ENCODE measurements around the gene NXT1. TPM values are rescaled to one million over a fixed set of nuclear protein-coding genes. Genes with fewer than 3 reads are reported as not detected.

The NXT1 gene
- total RNA-seq, 2 donors from 2014 or later = 32.5 to 57.6 TPM

DNA sequence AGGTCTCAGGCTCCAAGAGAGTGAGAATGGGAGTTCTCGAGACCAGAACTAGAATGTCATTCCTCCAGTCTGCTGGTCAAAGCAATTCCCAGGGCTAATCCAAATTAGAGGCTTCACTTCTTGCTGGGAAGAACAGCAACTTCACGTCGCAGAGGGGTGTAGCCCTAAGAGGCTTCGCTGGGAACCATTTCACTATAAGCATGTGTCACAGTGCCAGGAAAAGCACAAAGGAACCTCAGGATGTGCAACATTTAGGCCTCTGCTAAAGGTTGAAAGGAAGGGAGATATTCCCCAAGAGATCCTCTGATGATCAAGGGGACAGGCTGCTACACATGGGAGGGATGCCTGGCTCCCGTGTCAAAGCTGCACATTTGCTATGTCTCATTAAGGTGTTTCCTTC is 35.9 kb upstream of the NXT1 start:
- no peak overlapping the region for H3K4me3 Mint-ChIP-seq
- no peak for ATAC-seq

DNA sequence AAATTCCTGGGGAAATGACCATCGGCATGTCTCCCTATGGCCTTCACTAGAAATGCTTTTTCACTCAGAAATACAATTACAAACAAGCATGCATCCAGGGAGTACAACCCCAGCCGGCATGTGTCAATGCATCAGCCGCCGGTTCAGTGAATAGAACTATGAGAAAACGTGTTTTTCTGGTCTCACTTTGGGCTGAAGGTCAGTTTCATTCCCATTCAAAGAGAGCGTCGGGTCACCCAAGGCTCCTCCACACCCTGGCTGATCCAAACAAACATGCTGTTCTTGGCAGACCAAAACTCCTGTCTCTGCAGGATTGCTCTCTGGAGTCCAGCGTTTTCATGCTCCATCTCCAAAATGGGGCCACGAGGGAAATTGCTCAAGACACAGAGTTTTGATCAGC is 35.5 kb upstream of the NXT1 start:
- H3K9me3 Mint-ChIP-seq = no peaks in the 10 kb centered on the region
- no peak for DNase-seq (ENCODE audit: low spot score)
- H3K27me3 Mint-ChIP-seq = peaks cover 15 to 22% of the 10 kb centered on the region in 2 donors
- no peak overlapping the region for H3K4me3 Mint-ChIP-seq
- no peak for ATAC-seq
- H3K36me3 Mint-ChIP-seq = no peaks in the 10 kb centered on the region
- no peak overlapping the region for H3K27ac Mint-ChIP-seq
- H3K4me1 Mint-ChIP-seq (ENCODE audit: low read depth in 2 of 2) = no peaks in the 10 kb centered on the region

More for the DNA sequence above, 35.9 kb upstream of the NXT1 start:
- Mint-ChIP-seq H3K36me3 (no peaks in the 10 kb centered on the region), H3K4me1 (ENCODE audit: low read depth in 2 of 2) (no peaks in the 10 kb centered on the region), H3K9me3 (no peaks in the 10 kb centered on the region), H3K27me3 (peaks cover 15 to 22% of the 10 kb centered on the region in 2 donors), H3K27ac (no peak overlapping the region)
- no peak for DNase-seq (ENCODE audit: low spot score)

DNA sequence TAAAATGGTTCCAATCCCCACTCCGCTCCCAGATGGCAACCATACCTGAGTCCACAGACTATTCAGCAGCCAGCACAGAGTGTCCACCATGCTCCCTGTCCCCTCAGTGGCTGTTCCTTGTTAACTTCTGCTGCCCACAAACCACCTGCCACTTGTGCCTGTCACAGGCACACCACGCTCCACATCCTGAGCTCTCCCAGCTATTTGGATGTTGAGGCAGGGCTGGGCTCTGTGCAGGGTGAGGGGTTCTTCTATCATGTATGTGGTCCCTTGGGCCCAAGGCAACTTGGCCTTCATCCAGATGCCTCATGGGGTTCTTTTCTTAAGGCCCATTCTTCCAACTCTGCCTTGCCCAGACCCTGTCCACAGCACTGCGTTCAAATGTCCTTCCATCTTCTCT is 34.0 kb upstream of the NXT1 start:
- Mint-ChIP-seq H3K27me3 (peaks cover 17 to 21% of the 10 kb centered on the region in 2 donors), H3K36me3 (no peaks in the 10 kb centered on the region), H3K27ac (no peak overlapping the region), H3K4me3 (no peak overlapping the region), H3K4me1 (ENCODE audit: low read depth in 2 of 2) (no peaks in the 10 kb centered on the region), H3K9me3 (no peaks in the 10 kb centered on the region)
- ATAC-seq = peak in 1 of 2 donors; percentile 31
- DNase-seq (ENCODE audit: low spot score) = no peak

DNA sequence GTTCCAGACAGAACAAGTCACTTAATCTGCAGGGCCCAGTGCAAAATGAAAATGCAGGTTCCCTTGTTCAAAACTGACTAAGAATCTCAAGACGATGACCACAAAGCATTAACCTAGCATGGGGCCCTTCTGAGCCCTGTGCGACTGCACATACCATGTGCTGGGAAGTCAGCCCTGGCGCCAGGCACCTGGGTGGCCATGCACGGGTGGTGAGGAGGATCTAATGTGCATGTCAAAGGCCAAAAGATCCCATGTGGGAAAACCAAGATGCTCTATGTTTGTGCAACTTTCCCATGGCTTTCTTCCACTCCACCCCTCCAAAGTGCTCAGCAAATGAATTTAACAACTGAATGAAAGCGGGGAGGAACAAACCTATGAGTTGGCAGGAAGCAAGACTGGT is 33.5 kb upstream of the NXT1 start:
- DNase-seq (ENCODE audit: low spot score) (no peak), ATAC-seq (no peak)
- no peaks in the 10 kb centered on the region for H3K9me3 Mint-ChIP-seq
- H3K27ac Mint-ChIP-seq = no peak overlapping the region
- no peaks in the 10 kb centered on the region for H3K4me1 Mint-ChIP-seq (ENCODE audit: low read depth in 2 of 2)
- no peaks in the 10 kb centered on the region for H3K36me3 Mint-ChIP-seq
- no peak overlapping the region for H3K4me3 Mint-ChIP-seq
- H3K27me3 Mint-ChIP-seq = peaks cover 14 to 22% of the 10 kb centered on the region in 2 donors

DNA sequence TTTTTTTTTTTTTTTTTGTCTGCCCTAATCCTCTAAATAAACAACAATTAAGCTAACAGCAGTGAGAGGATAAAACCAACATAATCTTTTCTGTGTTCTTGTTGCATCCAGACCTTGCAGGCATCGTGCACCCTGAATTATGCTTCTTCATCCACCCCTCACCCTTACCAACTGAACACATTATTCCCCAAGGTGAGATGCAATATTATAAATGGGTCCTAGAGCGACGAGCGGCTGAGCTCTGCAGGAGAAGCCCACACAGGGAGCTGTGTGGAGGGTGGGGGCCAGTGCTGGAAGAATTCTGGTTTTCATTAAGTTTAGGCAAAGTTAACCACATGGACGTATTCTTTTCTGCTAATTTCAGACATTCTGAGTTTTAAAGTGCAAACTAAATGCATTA is 32.2 kb upstream of the NXT1 start:
- no peaks in the 10 kb centered on the region for H3K4me1 Mint-ChIP-seq (ENCODE audit: low read depth in 2 of 2)
- peaks cover 7 to 22% of the 10 kb centered on the region in 2 donors for H3K27me3 Mint-ChIP-seq
- no peak for ATAC-seq

DNA sequence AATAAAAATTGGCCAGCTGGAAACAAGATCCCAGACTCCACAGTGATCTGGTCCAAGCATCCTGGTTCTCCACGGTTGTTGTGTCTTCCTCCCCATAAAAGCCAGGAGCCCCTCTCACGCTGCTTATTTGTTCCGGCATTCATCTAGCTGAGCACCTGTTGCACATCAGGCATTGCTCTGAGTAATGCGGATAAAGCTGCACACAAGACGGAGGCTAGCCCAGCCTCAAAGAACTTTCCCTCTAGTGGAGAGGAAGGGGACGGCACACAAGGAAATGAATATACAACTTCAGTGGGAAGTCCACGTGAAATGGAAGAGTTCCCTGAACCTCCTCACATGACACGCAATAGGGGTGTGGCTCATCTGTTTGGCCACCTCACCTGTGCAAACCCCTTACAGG is 30.3 kb upstream of the NXT1 start:
- Mint-ChIP-seq H3K27me3 (peaks cover 14 to 25% of the 10 kb centered on the region in 2 donors), H3K4me3 (no peak overlapping the region), H3K9me3 (no peaks in the 10 kb centered on the region)

More for the DNA sequence above, 32.2 kb upstream of the NXT1 start:
- H3K27ac Mint-ChIP-seq = no peak overlapping the region
- H3K36me3 Mint-ChIP-seq = no peaks in the 10 kb centered on the region
- DNase-seq (ENCODE audit: low spot score) = no peak
- no peaks in the 10 kb centered on the region for H3K9me3 Mint-ChIP-seq
- no peak overlapping the region for H3K4me3 Mint-ChIP-seq

DNA sequence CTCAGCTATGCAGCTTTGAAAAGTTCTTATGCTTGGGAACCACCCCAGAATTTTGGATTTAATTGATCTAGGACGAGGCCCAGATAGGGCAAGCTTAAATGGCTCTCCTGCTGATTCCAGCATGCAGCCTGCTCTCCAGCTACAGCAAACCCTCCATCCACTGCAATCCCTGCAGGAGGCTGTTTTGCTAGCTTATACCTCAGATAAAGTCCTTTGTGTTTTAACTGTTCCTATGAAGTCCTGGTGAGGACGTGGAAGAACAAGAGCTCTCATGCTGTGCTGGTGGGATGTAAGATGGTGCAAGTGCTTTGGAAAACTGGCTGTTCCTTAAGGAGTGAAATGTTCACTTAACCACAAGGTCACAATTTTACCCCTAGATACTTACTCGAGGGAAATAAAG is 25.5 kb upstream of the NXT1 start:
- Mint-ChIP-seq H3K27me3 (peaks cover 10 to 14% of the 10 kb centered on the region in 2 donors), H3K4me3 (no peak overlapping the region), H3K9me3 (no peaks in the 10 kb centered on the region), H3K27ac (no peak overlapping the region), H3K36me3 (no peaks in the 10 kb centered on the region), H3K4me1 (ENCODE audit: low read depth in 2 of 2) (no peaks in the 10 kb centered on the region)
- ATAC-seq = no peak
- no peak for DNase-seq (ENCODE audit: low spot score)

More for the DNA sequence above, 30.3 kb upstream of the NXT1 start:
- DNase-seq (ENCODE audit: low spot score) = no peak
- Mint-ChIP-seq H3K4me1 (ENCODE audit: low read depth in 2 of 2) (no peaks in the 10 kb centered on the region), H3K36me3 (no peaks in the 10 kb centered on the region), H3K27ac (no peak overlapping the region)
- no peak for ATAC-seq

DNA sequence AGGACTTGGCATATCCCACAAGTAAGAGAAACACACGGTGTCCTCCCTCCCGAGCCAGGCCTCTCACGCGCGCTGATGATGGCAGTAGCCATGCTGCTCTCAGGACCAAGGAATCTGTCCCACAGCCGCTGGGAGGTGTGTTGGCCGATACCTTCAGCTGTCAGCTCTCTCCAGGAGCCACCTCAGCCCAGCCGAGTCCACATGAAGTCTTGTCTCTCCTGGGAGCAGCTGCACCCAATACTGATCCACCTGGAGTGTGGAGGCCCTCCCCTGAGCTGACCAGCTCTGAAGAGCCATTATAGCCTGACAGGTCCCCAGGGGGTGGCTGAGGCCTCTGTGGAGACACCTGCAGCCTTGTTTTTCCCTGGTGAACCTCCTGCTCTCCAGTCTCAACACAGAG is 23.8 kb upstream of the NXT1 start:
- no peaks in the 10 kb centered on the region for H3K9me3 Mint-ChIP-seq
- no peak overlapping the region for H3K4me3 Mint-ChIP-seq
- H3K27me3 Mint-ChIP-seq = peaks cover 5 to 7% of the 10 kb centered on the region in 2 donors
- ATAC-seq = peak; percentile 29 to 43
- no peak for DNase-seq (ENCODE audit: low spot score)
- H3K4me1 Mint-ChIP-seq (ENCODE audit: low read depth in 2 of 2) = no peaks in the 10 kb centered on the region
- H3K36me3 Mint-ChIP-seq = no peaks in the 10 kb centered on the region
- no peak overlapping the region for H3K27ac Mint-ChIP-seq

DNA sequence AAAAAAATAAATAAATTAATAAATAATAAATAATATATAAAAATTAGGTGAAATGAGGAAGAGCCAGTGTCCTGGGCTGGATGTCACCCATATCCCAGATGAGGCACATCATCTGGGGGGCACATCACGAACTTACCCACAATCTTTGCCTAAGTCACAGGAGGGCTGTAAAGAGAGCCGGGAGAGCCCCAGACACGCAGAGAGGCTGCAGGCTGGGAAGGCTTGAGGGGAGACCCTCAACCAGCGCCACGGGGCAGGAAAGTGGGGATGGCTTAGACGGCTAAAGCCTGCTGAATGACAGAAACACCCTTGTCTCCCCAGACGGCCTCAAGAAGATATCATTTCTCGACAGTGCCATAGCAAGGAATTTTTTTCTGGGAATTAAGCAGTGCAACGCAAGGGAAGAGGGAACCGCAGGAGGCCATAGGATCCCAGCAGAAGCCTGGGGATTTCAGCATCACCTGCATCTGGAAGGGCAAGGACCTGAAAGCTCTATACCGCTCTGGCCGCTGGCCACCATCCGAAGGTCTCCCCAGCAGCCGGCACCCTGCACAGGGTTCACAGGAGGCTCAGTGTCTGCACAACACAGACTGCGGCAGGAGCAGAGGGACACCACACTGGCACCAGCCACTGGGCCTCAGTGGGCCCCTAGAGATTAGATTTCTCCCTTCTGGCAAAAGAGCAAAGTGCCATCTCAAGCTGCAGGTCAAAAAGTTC is 22.8 kb upstream of the NXT1 start:
- Mint-ChIP-seq H3K4me3 (no peak overlapping the region), H3K9me3 (no peaks in the 10 kb centered on the region), H3K4me1 (ENCODE audit: low read depth in 2 of 2) (no peaks in the 10 kb centered on the region), H3K36me3 (no peaks in the 10 kb centered on the region), H3K27ac (no peak overlapping the region), H3K27me3 (peaks cover 3 to 7% of the 10 kb centered on the region in 2 donors)
- no peak for DNase-seq (ENCODE audit: low spot score)
- peak in 1 of 2 donors; percentile 34 for ATAC-seq

DNA sequence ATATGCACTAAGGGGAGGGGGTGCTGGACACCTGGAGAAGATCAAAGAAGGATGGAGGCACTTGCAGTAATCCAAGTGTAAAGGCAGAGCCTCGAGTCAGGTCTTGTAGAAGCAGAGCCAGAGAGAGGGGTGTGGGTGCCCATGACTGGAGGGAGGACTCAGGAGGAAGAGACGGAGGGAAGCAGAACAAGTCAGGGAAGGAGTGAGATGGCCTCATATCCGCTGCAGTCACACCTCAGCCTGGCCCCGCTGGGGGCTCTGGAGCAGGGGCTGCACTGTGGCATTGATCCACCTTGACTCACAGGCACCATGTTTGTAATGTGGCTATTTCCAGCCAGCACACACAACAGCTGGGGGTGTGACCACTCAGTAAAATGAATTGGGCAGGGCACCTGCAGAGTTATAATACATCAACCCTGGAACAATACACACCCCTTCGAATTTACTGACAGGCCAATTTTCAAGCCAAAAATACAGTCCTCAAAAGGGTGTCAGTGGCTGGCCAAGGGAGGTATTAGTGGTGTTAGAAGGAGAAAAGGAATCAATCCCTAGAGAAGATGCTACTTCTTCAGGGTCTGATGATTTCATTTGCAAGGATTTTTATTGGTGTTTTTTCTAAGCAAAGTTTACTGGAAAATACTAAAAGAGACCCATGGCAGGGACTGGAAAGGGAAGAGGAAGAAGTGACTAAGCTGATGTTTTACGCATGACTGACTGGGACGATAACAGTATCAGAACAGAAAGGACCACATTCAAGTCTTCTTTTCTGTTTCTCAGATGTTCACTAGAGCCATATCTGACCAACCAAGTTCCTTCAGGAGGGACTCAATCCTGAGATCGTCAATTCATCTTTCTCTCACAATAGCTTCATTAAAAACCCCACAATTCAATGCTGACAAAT is 18.9 kb upstream of the NXT1 start:
- no peak overlapping the region for H3K4me3 Mint-ChIP-seq
- no peaks in the 10 kb centered on the region for H3K27me3 Mint-ChIP-seq
- ATAC-seq = no peak
- peaks cover 0 to 4% of the 10 kb centered on the region in 2 donors for H3K4me1 Mint-ChIP-seq (ENCODE audit: low read depth in 2 of 2)
- no peak overlapping the region for H3K27ac Mint-ChIP-seq
- no peak for DNase-seq (ENCODE audit: low spot score)
- no peaks in the 10 kb centered on the region for H3K36me3 Mint-ChIP-seq
- H3K9me3 Mint-ChIP-seq = no peaks in the 10 kb centered on the region

DNA sequence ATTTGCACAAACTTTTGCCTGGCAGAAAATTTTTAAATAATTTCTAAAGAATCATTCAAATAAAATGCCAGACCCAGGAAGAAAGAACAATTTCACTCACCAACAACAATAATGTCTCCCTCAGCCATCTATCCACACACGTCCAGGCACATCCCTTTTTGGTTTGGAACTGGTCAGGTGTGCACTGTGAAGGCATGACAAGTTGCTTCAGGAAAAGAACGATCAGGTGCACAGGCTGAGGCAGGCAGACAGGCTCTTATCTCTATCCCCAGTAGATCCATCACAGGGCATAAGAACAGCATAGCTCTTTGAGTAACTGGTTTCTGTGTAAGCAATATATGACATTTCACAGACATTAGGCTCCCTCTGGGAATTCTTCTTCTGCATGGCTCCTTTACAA is 18.1 kb upstream of the NXT1 start:
- DNase-seq (ENCODE audit: low spot score) (no peak), ATAC-seq (no peak)
- no peak overlapping the region for H3K27ac Mint-ChIP-seq
- H3K9me3 Mint-ChIP-seq = no peaks in the 10 kb centered on the region
- no peaks in the 10 kb centered on the region for H3K36me3 Mint-ChIP-seq
- H3K4me1 Mint-ChIP-seq (ENCODE audit: low read depth in 2 of 2) = peaks cover 0 to 4% of the 10 kb centered on the region in 2 donors
- H3K27me3 Mint-ChIP-seq = no peaks in the 10 kb centered on the region
- no peak overlapping the region for H3K4me3 Mint-ChIP-seq

DNA sequence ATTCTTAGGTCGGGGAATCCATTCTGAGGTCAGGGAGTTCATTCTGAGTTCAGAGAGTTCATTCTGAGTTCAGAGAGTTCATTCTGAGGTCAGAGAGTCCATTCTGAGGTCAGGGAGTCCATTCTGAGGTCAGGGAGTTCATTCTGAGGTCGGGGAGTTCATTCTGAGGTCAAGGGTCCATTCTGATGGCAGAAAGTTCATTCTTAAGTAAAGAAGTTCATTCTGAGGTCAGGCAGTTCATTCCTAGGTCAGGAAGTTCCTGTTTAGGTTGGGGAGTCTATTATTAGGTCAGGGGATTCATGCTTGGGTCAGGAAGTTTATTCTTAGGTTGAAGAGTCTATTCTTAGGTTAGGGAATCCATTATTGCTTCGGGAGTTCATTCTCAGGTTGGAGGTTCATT is 16.5 kb upstream of the NXT1 start:
- DNase-seq (ENCODE audit: low spot score) = no peak
- Mint-ChIP-seq H3K27ac (no peak overlapping the region), H3K9me3 (no peaks in the 10 kb centered on the region), H3K36me3 (no peaks in the 10 kb centered on the region), H3K4me3 (no peak overlapping the region), H3K27me3 (no peaks in the 10 kb centered on the region), H3K4me1 (ENCODE audit: low read depth in 2 of 2) (peaks cover 0 to 4% of the 10 kb centered on the region in 2 donors)
- no peak for ATAC-seq

DNA sequence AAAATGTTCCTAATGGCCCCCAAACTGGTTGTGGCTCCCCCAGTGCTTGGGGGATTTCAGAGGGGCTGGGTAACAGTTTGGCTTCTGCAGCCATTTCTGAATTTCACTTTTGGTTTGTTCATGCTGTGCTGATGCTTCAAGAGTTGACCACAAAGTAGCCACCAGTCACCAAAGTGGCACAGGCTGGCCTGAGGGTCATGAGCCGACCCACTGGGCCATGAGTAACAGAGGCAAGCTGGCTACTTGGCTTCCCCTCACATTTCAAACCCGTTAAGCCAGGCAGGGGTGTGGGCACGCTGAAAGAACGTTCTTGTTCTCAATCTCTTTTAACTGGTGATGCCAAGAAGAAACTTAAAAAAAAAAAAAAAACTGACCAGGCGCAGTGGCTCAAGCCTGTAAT is 15.1 kb upstream of the NXT1 start:
- Mint-ChIP-seq H3K36me3 (no peaks in the 10 kb centered on the region), H3K27ac (no peak overlapping the region), H3K9me3 (no peaks in the 10 kb centered on the region), H3K27me3 (no peaks in the 10 kb centered on the region), H3K4me1 (ENCODE audit: low read depth in 2 of 2) (peaks cover 0 to 4% of the 10 kb centered on the region in 2 donors), H3K4me3 (no peak overlapping the region)
- DNase-seq (ENCODE audit: low spot score) (no peak), ATAC-seq (no peak)

DNA sequence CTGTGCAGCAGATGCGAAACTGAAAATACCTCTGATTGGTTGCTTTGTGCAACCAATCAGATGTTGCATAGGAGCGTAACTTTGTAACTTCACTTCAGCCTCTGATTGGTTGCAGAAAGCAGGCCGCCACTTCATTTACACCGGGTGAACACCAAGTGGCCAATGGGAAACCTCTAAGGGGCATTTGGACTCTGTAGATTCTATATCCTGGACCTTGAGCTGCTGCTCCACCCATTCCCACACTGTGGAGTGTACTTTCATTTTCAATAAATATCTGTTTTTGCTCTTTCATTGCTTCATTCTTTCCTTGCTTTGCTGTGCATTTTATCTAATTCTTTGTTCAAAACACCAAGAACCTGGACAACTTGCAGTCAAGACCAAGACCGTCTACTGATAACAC is 14.1 kb upstream of the NXT1 start:
- ATAC-seq (no peak), DNase-seq (ENCODE audit: low spot score) (no peak)
- Mint-ChIP-seq H3K9me3 (no peaks in the 10 kb centered on the region), H3K36me3 (no peaks in the 10 kb centered on the region), H3K27ac (no peak overlapping the region), H3K4me1 (ENCODE audit: low read depth in 2 of 2) (peaks cover 0 to 4% of the 10 kb centered on the region in 2 donors), H3K27me3 (no peaks in the 10 kb centered on the region), H3K4me3 (no peak overlapping the region)

Measured in natural killer cell treated with Interleukin-12 subunit alpha and Interleukin-12 subunit beta and Interleukin-15 and Interleukin-18, amount 100 ng/mL, for 72 hours (primary cell).